ENCODE data around the gene DTNB.
"Not testable (repeated sequence)": the region's sequence is repeated elsewhere in the genome, so short reads cannot be mapped to it uniquely, and the experiment has no call there.

DTNB gene

GRCh38 chr2:25446122-25446521 is 227.3 kb downstream of the DTNB start:
- FAIRE-seq: no peak

- FAIRE-seq: no peak
These were observed 227.9 kb downstream of the DTNB start for GRCh38 chr2:25445464-25445863.

- no peak for FAIRE-seq
These were observed 228.6 kb downstream of the DTNB start for GRCh38 chr2:25444608-25445270.

GRCh38 chr2:25443766-25444165 is 229.6 kb downstream of the DTNB start:
- FAIRE-seq: no peak

GRCh38 chr2:25441353-25441752 is 232.0 kb downstream of the DTNB start:
- FAIRE-seq: no peak

- no peak for FAIRE-seq
These were observed 234.6 kb downstream of the DTNB start for GRCh38 chr2:25438793-25439192.

GRCh38 chr2:25437881-25438662 is 235.3 kb downstream of the DTNB start:
- no peak for FAIRE-seq

GRCh38 chr2:25435421-25435820 is 238.0 kb downstream of the DTNB start:
- FAIRE-seq: no peak

GRCh38 chr2:25431604-25432003 is 241.8 kb downstream of the DTNB start:
- no peak for FAIRE-seq

- no peak for FAIRE-seq
These were observed 242.8 kb downstream of the DTNB start for GRCh38 chr2:25430556-25430955.

- no peak for FAIRE-seq
These were observed 247.1 kb downstream of the DTNB start for GRCh38 chr2:25426326-25426725.

GRCh38 chr2:25424426-25425028 is 248.8 kb downstream of the DTNB start:
- FAIRE-seq: no peak

- FAIRE-seq: no peak
These were observed 251.5 kb downstream of the DTNB start for GRCh38 chr2:25421820-25422411.

GRCh38 chr2:25421289-25421688 is 252.1 kb downstream of the DTNB start:
- no peak for FAIRE-seq

- FAIRE-seq: no peak
These were observed 252.5 kb downstream of the DTNB start for GRCh38 chr2:25420820-25421237.

- FAIRE-seq: no peak
These were observed 253.6 kb downstream of the DTNB start for GRCh38 chr2:25419678-25420242.

- no peak for FAIRE-seq
These were observed 254.3 kb downstream of the DTNB start for GRCh38 chr2:25418944-25419677.

- FAIRE-seq: no peak
These were observed 255.5 kb downstream of the DTNB start for GRCh38 chr2:25417715-25418369.

- no peak for FAIRE-seq
These were observed 256.7 kb downstream of the DTNB start for GRCh38 chr2:25416674-25417073.

GRCh38 chr2:25414781-25415180 is 258.6 kb downstream of the DTNB start:
- no peak for FAIRE-seq

- not testable (repeated sequence) for FAIRE-seq
These were observed 260.0 kb downstream of the DTNB start for GRCh38 chr2:25413409-25413808.

- FAIRE-seq: no peak
These were observed 261.6 kb downstream of the DTNB start for GRCh38 chr2:25411753-25412152.

Data from A204.1 (cell line).